Hepatocyte (in vitro differentiated cells): Measurements from ENCODE around the gene COA4. TPM values are rescaled to one million over a fixed set of nuclear protein-coding genes. Genes with fewer than 3 reads are reported as not detected.

Experiments
- DNase-seq: peaks from one replicate; pipeline ENCODE4 v3.0.0-alpha.2; 2016; ENCODE audit warnings: low spot score
- H2AFZ ChIP-seq: fragments of 200-600 bp; sonication (generic); 2 replicates; pipeline ENCODE4 v1.6.0; 2016; ENCODE audit warnings: antibody characterized with exemption, mild to moderate bottlenecking
- H3K27ac ChIP-seq: fragments of 200-600 bp; sonication (generic); 2 replicates; pipeline ENCODE4 v1.5.1; 2016; ENCODE audit warnings: mild to moderate bottlenecking
- H3K27me3 ChIP-seq: fragments of 200-600 bp; sonication (generic); 2 replicates; pipeline ENCODE4 v1.6.1; 2016
- H3K36me3 ChIP-seq: fragments of 200-600 bp; sonication (generic); replicated peaks from 2 replicates; pipeline ENCODE4 v1.5.1; 2016; ENCODE audit warnings: low read depth; ENCODE audit not compliant: insufficient read depth
- H3K4me1 ChIP-seq: fragments of 200-600 bp; sonication (generic); 2 replicates; pipeline ENCODE4 v1.5.1; 2016; ENCODE audit warnings: mild to moderate bottlenecking, moderate library complexity; ENCODE audit not compliant: insufficient read depth
- H3K4me2 ChIP-seq: fragments of 200-600 bp; sonication (generic); 2 replicates; pipeline ENCODE4 v1.6.0; 2016
- H3K4me3 ChIP-seq: fragments of 200-600 bp; sonication (generic); 2 replicates; pipeline ENCODE4 v1.5.1; 2016; ENCODE audit warnings: mild to moderate bottlenecking
- H3K79me2 ChIP-seq: fragments of 200-600 bp; sonication (generic); 2 replicates; pipeline ENCODE4 v1.6.0; 2017; ENCODE audit warnings: mild to moderate bottlenecking
- H3K9me2 ChIP-seq: fragments of 200-600 bp; sonication (generic); replicated peaks from 2 replicates; pipeline ENCODE4 v1.6.0; 2017; ENCODE audit warnings: mild to moderate bottlenecking; ENCODE audit not compliant: insufficient read depth
- H3K9me3 ChIP-seq: fragments of 200-600 bp; sonication (generic); 2 replicates; pipeline ENCODE4 v1.5.1; 2016; ENCODE audit warnings: low read depth, mild to moderate bottlenecking
- H4K20me1 ChIP-seq: fragments of 200-600 bp; sonication (generic); 2 replicates; pipeline ENCODE4 v1.6.0; 2016; ENCODE audit warnings: mild to moderate bottlenecking; ENCODE audit not compliant: insufficient read depth, poor library complexity, severe bottlenecking
- CTCF ChIP-seq: fragments of 200-600 bp; sonication (generic); IDR thresholded peaks from 2 replicates; pipeline ENCODE4 v1.5.1; 2016; ENCODE audit warnings: antibody characterized with exemption, mild to moderate bottlenecking; ENCODE audit not compliant: poor library complexity
- EZH2 ChIP-seq: fragments of 200-600 bp; sonication (generic); IDR thresholded peaks from 2 replicates; pipeline ENCODE4 v1.6.1; 2016; ENCODE audit warnings: antibody characterized with exemption, mild to moderate bottlenecking, borderline replicate concordance
- EZH2phosphoT487 ChIP-seq: fragments of 200-600 bp; sonication (generic); IDR thresholded peaks from one replicate; pipeline ENCODE4 v1.6.1; 2018; ENCODE audit warnings: antibody characterized with exemption, mild to moderate bottlenecking, low read depth, moderate library complexity; ENCODE audit not compliant: unreplicated experiment, severe bottlenecking
- WGBS: methylation state at CpG from one replicate; pipeline ENCODE4 v1.1.6; 2016; ENCODE audit warnings: low lambda C conversion rate; ENCODE audit errors: missing lambda C conversion rate; 5-methylcytosine and 5-hydroxymethylcytosine counted together
- polyA plus RNA-seq: library from polyadenylated mRNA; unstranded; fragments of >200 nt; fragmentation: Nextera tagmentation; extraction: Ambion mirVana; gene quantifications from 2 replicates; pipeline ENCODE4 v1.2.1, GENCODE V29; 2016
- total RNA-seq: library from RNA; depleted of rRNA; stranded (reverse); fragments of >200 nt; gene quantifications from 2 replicates; pipeline ENCODE4 v1.2.3, GENCODE V29; 2014

The COA4 gene
- total and polyA plus RNA-seq, 2 experiments from 2014 or later, result 99.4 to 125 TPM

- TF ChIP-seq EZH2phosphoT487, result no peak
- no peak for TF ChIP-seq EZH2
- no peak for TF ChIP-seq CTCF
- H4K20me1 ChIP-seq, result no peaks in the 10 kb centered on the region
- WGBS, result 92% methylated on average over 3 of the region's 3 CpGs
- no peaks in the 10 kb centered on the region for H3K27me3 ChIP-seq
- DNase-seq, result no peak
- no peak overlapping the region for H3K4me2 ChIP-seq
- H3K36me3 ChIP-seq, result no peaks in the 10 kb centered on the region
- no peak overlapping the region for H2AFZ ChIP-seq
- no peaks in the 10 kb centered on the region for H3K9me3 ChIP-seq
- H3K9me2 ChIP-seq, result no peaks in the 10 kb centered on the region
- no peak overlapping the region for H3K4me3 ChIP-seq
- H3K79me2 ChIP-seq, result no peaks in the 10 kb centered on the region
- H3K27ac ChIP-seq, result no peak overlapping the region
- H3K4me1 ChIP-seq, result no peaks in the 10 kb centered on the region
Measured at GRCh38 chr11:73851046-73851764, 25.4 kb downstream of the COA4 start.

GRCh38 chr11:73839123-73839457, 37.6 kb downstream of the COA4 start:
- no peaks in the 10 kb centered on the region for H3K79me2 ChIP-seq
- no peak overlapping the region for H3K4me3 ChIP-seq
- H4K20me1 ChIP-seq, result no peaks in the 10 kb centered on the region
- no peaks in the 10 kb centered on the region for H3K27me3 ChIP-seq
- H3K27ac ChIP-seq, result no peak overlapping the region
- DNase-seq, result no peak
- no peak for TF ChIP-seq EZH2
- TF ChIP-seq CTCF, result no peak
- TF ChIP-seq EZH2phosphoT487, result no peak
- H3K36me3 ChIP-seq, result no peaks in the 10 kb centered on the region
- no peaks in the 10 kb centered on the region for H3K4me1 ChIP-seq
- H3K9me2 ChIP-seq, result no peaks in the 10 kb centered on the region
- no peak overlapping the region for H3K4me2 ChIP-seq
- H3K9me3 ChIP-seq, result no peaks in the 10 kb centered on the region
- no peak overlapping the region for H2AFZ ChIP-seq

- DNase-seq, result peak; percentile 6
- Histone ChIP-seq H2AFZ (no peak overlapping the region), H3K4me2 (no peak overlapping the region), H3K27me3 (no peaks in the 10 kb centered on the region), H3K36me3 (no peaks in the 10 kb centered on the region), H4K20me1 (no peaks in the 10 kb centered on the region), H3K4me3 (no peak overlapping the region), H3K4me1 (no peaks in the 10 kb centered on the region), H3K9me3 (no peaks in the 10 kb centered on the region), H3K79me2 (no peaks in the 10 kb centered on the region), H3K27ac (no peak overlapping the region), H3K9me2 (no peaks in the 10 kb centered on the region)
- TF ChIP-seq EZH2phosphoT487 (no peak), EZH2 (no peak), CTCF (no peak)
- WGBS, result 65% methylated on average over 3 of the region's 3 CpGs
Measured at GRCh38 chr11:73838443-73839122, 38.1 kb downstream of the COA4 start.
